HCT116 (cell line): Measurements from ENCODE around the gene GALNT6. TPM values are rescaled to one million over a fixed set of nuclear protein-coding genes. Genes with fewer than 3 reads are reported as not detected.
A peak's percentile ranks its signal among the peaks of the same experiment; 100 is the strongest.

Source experiments
- ATAC-seq: fragments of 200-7000 bp; cut with Tn5 transposase; 2 replicates; pipeline ENCODE4 v1.9.1; 2020; ENCODE audit warnings: mild to moderate bottlenecking, moderate library complexity
- BruUV-seq: library from RNA; stranded (reverse); fragments of 400-500 nt; replicated peaks from 2 replicates; lab custom pipeline; 2021; lab: Mats Ljungman, UMichigan
- CTCF ChIA-PET: fragments of 300-600 bp; sonication (Branson Sonifier 250); formaldehyde crosslinking; loops from one replicate; lab custom pipeline; 2021; ENCODE audit warnings: antibody characterized with exemption; lab: Charles Lee
- POLR2A ChIA-PET: fragments of 300-600, 350-600 bp; sonication (Branson Sonifier 250); formaldehyde crosslinking; loops from one replicate; lab custom pipeline; 2021; ENCODE audit warnings: antibody characterized with exemption; lab: Charles Lee
- RAD21 ChIA-PET, 2 experiments: fragments of 300-600 bp; sonication (Branson Sonifier 250); formaldehyde crosslinking; loops; one replicate each; lab custom pipeline; 2023; ENCODE audit warnings: low total read pairs in 2 of 2; ENCODE audit not compliant: uncharacterized antibody in 2 of 2, unreplicated experiment in 2 of 2, low non-redundant PET in 1 of 2; lab: Charles Lee
- DNase-seq: peaks from one replicate; pipeline ENCODE4 v3.0.0-alpha.2; 2010; ENCODE audit warnings: low read depth, low spot score
- H2AFZ ChIP-seq: fragments of 200-600 bp; shearing (Covaris generic), sonication (generic); 2 replicates; pipeline ENCODE4 v1.6.1; 2017; ENCODE audit warnings: low read depth, mixed run types, mixed read lengths, antibody characterized with exemption, low read length; ENCODE audit not compliant: poor library complexity, severe bottlenecking
- H3K27ac ChIP-seq: 2 replicates; pipeline ENCODE4 v1.5.1; 2012; ENCODE audit warnings: low read depth, low read length
- H3K27me3 ChIP-seq: fragments of 200-600 bp; sonication (generic); 2 replicates; pipeline ENCODE4 v1.6.1; 2016; ENCODE audit warnings: mixed run types, low read length, mixed read lengths; ENCODE audit not compliant: insufficient read depth
- H3K36me3 ChIP-seq, 2 experiments: fragments of 200-500 bp in 1 of 2; fragments of 200-600 bp in 1 of 2; sonication (Bioruptor generic) in 1 of 2; sonication (generic) in 1 of 2; 2 replicates each; pipeline versions ENCODE4 v1.5.1 to v1.6.1; 2014 to 2016; ENCODE audit warnings: low read length in 2 of 2, inconsistent platforms in 1 of 2, mixed read lengths in 1 of 2, mixed run types in 1 of 2; ENCODE audit not compliant: insufficient read depth in 2 of 2, control insufficient read depth in 1 of 2
- H3K4me1 ChIP-seq, 2 experiments: fragments of 200-600 bp in 1 of 2; sonication (generic) in 1 of 2; 2 replicates each; pipeline versions ENCODE4 v1.5.1 to v1.6.1; 2012 to 2017; ENCODE audit warnings: low read length in 2 of 2, inconsistent platforms in 1 of 2, mild to moderate bottlenecking in 1 of 2, mixed read lengths in 1 of 2, mixed run types in 1 of 2, moderate library complexity in 1 of 2; ENCODE audit not compliant: insufficient read depth in 2 of 2, control insufficient read depth in 1 of 2
- H3K4me2 ChIP-seq: fragments of 200-600 bp; sonication (generic); 2 replicates; pipeline ENCODE4 v1.6.1; 2017; ENCODE audit warnings: mixed run types, low read length, mixed read lengths
- H3K4me3 ChIP-seq, 2 experiments: fragments of 200-600 bp in 1 of 2; sonication (generic) in 1 of 2; replicated peaks in 1 of 2; 2 replicates each; pipeline ENCODE4 v1.5.1; 2011 to 2016; ENCODE audit warnings: low read length in 2 of 2, control low read depth in 1 of 2, low read depth in 1 of 2, mild to moderate bottlenecking in 1 of 2, mixed read lengths in 1 of 2, mixed run types in 1 of 2
- H3K79me2 ChIP-seq: fragments of 200-600 bp; sonication (generic); 2 replicates; pipeline ENCODE4 v1.6.1; 2017; ENCODE audit warnings: mild to moderate bottlenecking, mixed run types, low read length, moderate library complexity, mixed read lengths; ENCODE audit not compliant: insufficient read depth
- H3K9ac ChIP-seq: fragments of 200-600 bp; sonication (generic); 2 replicates; pipeline ENCODE4 v1.6.1; 2016; ENCODE audit warnings: low read length, mixed read lengths
- H3K9me2 ChIP-seq: fragments of 200-600 bp; sonication (generic), shearing (Covaris generic); 2 replicates; pipeline ENCODE4 v1.6.1; 2017; ENCODE audit warnings: mixed run types, mild to moderate bottlenecking, moderate library complexity; ENCODE audit not compliant: insufficient read depth
- H3K9me3 ChIP-seq, 2 experiments: fragments of 200-500 bp in 1 of 2; fragments of 200-600 bp in 1 of 2; sonication (Bioruptor generic) in 1 of 2; sonication (generic) in 1 of 2; 2 replicates each; pipeline ENCODE4 v1.6.1; 2014 to 2017; ENCODE audit warnings: low read length in 2 of 2, mixed read lengths in 2 of 2, inconsistent platforms in 1 of 2, low read depth in 1 of 2, mild to moderate bottlenecking in 1 of 2, mixed run types in 1 of 2, moderate library complexity in 1 of 2; ENCODE audit not compliant: control insufficient read depth in 1 of 2, insufficient read depth in 1 of 2
- H4K20me1 ChIP-seq: fragments of 200-600 bp; sonication (generic), shearing (Covaris generic); 2 replicates; pipeline ENCODE4 v1.6.1; 2017; ENCODE audit warnings: mixed run types, mild to moderate bottlenecking, moderate library complexity; ENCODE audit not compliant: insufficient read depth
- CBX3 ChIP-seq: IDR thresholded peaks from 2 replicates; pipeline ENCODE4 v1.6.1; 2012; ENCODE audit warnings: low read depth
- ELF1 ChIP-seq: IDR thresholded peaks from 2 replicates; pipeline ENCODE4 v1.6.1; 2012; ENCODE audit warnings: low read depth, borderline replicate concordance
- EZH2 ChIP-seq: fragments of 200-600 bp; sonication (generic); IDR thresholded peaks from 2 replicates; pipeline ENCODE4 v1.6.1; 2017; ENCODE audit warnings: antibody characterized with exemption, mixed run types
- EZH2phosphoT487 ChIP-seq: fragments of 200-600 bp; IDR thresholded peaks from 2 replicates; pipeline ENCODE4 v1.6.1; 2018; ENCODE audit warnings: antibody characterized with exemption, borderline replicate concordance
- POLR2A ChIP-seq: IDR thresholded peaks from 2 replicates; pipeline ENCODE4 v1.7.0; 2011; ENCODE audit warnings: borderline replicate concordance; ENCODE audit not compliant: insufficient read depth, insufficient read length; ENCODE audit errors: extremely low read depth
- SP1 ChIP-seq: IDR thresholded peaks from 2 replicates; pipeline ENCODE4 v1.6.1; 2012; ENCODE audit warnings: low read depth
- TCF7L2 ChIP-seq: IDR thresholded peaks from 2 replicates; pipeline ENCODE4 v1.7.0; 2011; ENCODE audit warnings: borderline replicate concordance, inconsistent platforms; ENCODE audit not compliant: insufficient read depth, insufficient read length; ENCODE audit errors: extremely low read depth
- ZFX ChIP-seq: fragments of 450-650 bp; IDR thresholded peaks from 2 replicates; pipeline ENCODE4 v1.6.1; 2017
- intact Hi-C: fragments of 100-400 bp; cut with micrococcal nuclease; formaldehyde crosslinking; loops from 2 replicates; pipeline ENCODE4 v1.10.0; 2022
- total RNA-seq: library from RNA; stranded (reverse); gene quantifications from one replicate; pipeline ENCODE4 v1.2.1, GENCODE V29; 2021; ENCODE audit not compliant: unreplicated experiment
- TF ChIP-seq, protein P1 (sequence below), 3 experiments: fragments of 200-600 bp in 1 of 3; sonication (generic) in 1 of 3; IDR thresholded peaks in 2 of 3; conservative IDR thresholded peaks in 1 of 3; 2 replicates each; pipeline ENCODE4 v1.5.1; 2012 to 2017; ENCODE audit warnings: low read depth in 2 of 3, low read length in 2 of 3, antibody characterized with exemption in 1 of 3, borderline replicate concordance in 1 of 3, control low read depth in 1 of 3, mild to moderate bottlenecking in 1 of 3, mixed read lengths in 1 of 3, mixed run types in 1 of 3, moderate library complexity in 1 of 3; ENCODE audit not compliant: insufficient read depth in 1 of 3
- TF ChIP-seq, protein P2 (sequence below): IDR thresholded peaks from 2 replicates; pipeline ENCODE4 v1.6.1; 2012
- TF ChIP-seq, protein P3 (sequence below): IDR thresholded peaks from 2 replicates; pipeline ENCODE4 v1.6.1; 2012
- TF ChIP-seq, protein P4 (sequence below): IDR thresholded peaks from 2 replicates; pipeline ENCODE4 v1.6.1; 2012; ENCODE audit warnings: low read depth

Gene GALNT6
- total RNA-seq, 1 experiment from 2014 or later: 16.4 TPM

DNA sequence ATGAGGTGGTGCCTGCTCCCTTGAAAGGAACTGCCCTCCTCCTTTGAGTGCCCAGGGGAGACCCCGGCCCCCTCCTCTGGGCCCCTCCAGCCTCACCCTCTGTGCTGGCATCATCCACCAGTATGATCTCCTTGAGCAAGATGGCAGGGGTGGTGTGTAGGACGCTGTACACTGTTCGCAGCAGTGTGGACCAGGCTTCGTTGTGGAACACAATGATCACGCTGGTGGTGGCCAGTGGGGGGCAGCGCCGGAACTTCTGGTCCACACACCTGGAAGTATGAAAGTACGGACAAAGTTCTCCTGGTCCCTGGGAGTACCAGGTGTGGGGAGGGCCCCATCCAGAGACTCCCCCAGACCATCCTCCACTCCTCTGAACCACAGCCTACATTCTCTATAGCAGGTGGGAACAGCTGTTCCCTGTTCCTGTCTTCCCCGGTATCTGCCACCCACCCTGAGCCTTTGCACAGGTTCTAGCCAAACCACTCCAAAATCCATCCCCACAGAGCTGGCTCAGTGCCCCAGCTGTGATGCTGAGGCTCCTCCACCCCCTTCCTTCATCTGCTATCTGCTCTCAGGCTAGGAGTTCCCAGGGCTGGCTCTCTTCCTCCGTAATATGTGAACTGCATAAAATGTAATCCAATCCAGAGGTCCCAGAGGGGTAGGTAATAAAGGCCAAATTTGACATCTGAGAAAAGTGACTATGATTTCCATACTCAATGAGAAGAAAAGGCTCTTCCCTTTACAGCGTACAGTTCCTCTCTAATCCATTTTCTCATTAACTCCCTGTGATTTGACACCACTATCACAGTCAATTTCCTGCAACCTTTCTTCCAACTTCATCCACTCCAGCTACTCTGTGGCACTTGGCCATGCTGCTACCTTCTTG is 13.9 kb downstream of the GALNT6 start:
- ChIA-PET POLR2A (no interaction called here), CTCF (interaction anchor here (0.5 kb wide), 1 partner anchor 215 kb away, joined by 3 read pairs; no protein-coding TSS in a partner anchor), RAD21 (no interaction called here)
- intact Hi-C loops: no loop called here
- BruUV-seq: no TSS peak
- peaks cover 2 to 7% of the 10 kb centered on the region in 2 experiments; a peak in 2 of 4 replicates for H3K36me3 ChIP-seq
- no peak overlapping the region for H3K27ac ChIP-seq
- peaks cover 1 to 2% of the 10 kb centered on the region in 2 experiments; a peak in 2 of 4 replicates for H3K4me1 ChIP-seq
- H3K4me3 ChIP-seq: no peak overlapping the region
- no peaks in the 10 kb centered on the region for H3K79me2 ChIP-seq
- TF ChIP-seq CBX3: no peak
- TF ChIP-seq, protein P1, sequence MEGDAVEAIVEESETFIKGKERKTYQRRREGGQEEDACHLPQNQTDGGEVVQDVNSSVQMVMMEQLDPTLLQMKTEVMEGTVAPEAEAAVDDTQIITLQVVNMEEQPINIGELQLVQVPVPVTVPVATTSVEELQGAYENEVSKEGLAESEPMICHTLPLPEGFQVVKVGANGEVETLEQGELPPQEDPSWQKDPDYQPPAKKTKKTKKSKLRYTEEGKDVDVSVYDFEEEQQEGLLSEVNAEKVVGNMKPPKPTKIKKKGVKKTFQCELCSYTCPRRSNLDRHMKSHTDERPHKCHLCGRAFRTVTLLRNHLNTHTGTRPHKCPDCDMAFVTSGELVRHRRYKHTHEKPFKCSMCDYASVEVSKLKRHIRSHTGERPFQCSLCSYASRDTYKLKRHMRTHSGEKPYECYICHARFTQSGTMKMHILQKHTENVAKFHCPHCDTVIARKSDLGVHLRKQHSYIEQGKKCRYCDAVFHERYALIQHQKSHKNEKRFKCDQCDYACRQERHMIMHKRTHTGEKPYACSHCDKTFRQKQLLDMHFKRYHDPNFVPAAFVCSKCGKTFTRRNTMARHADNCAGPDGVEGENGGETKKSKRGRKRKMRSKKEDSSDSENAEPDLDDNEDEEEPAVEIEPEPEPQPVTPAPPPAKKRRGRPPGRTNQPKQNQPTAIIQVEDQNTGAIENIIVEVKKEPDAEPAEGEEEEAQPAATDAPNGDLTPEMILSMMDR (IDR thresholded peaks at IDR 0.05 in 2 of 3, conservative IDR thresholded peaks at IDR 0.05 in 1 of 3; ENCODE audit: borderline replicate concordance in 1 of 3, insufficient read depth in 1 of 3, low read depth in 2 of 3, low read length in 2 of 3): peak in 2 of 3 experiments; percentile 20 to 27; a peak in 3 of 6 replicates
- TF ChIP-seq TCF7L2: no peak
- no peak for TF ChIP-seq EZH2
- no peak overlapping the region for H3K4me2 ChIP-seq
- H2AFZ ChIP-seq: no peak overlapping the region
- no peak overlapping the region for H3K9ac ChIP-seq
- no peaks in the 10 kb centered on the region for H3K9me2 ChIP-seq
- no peaks in the 10 kb centered on the region for H4K20me1 ChIP-seq
- no peaks in the 10 kb centered on the region for H3K9me3 ChIP-seq
- DNase-seq: no peak
- no peaks in the 10 kb centered on the region for H3K27me3 ChIP-seq
- no peak for ATAC-seq

DNA sequence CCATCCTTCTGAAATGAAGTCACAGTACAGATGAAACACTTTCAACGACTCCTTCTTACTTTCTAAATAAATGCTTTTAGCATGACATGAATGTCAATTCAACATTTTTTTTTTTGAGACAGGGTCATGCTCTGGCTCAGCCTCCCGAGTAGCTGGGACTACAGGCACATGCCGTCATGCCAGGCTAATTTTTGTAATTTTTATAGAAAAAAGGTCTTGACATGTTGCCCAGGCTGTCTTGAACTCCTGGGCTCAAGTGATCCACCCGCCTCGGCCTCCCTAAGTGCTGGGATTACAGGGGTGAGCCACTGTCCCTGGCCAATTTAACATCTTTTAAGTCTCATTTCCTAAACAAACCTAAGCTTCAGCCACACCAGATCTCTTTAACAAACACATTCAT is 16.4 kb downstream of the GALNT6 start:
- BruUV-seq: no TSS peak
- TF ChIP-seq SP1 (no peak), EZH2phosphoT487 (no peak), POLR2A (no peak), EZH2 (no peak), ZFX (no peak), ELF1 (no peak)
- TF ChIP-seq, protein P2, sequence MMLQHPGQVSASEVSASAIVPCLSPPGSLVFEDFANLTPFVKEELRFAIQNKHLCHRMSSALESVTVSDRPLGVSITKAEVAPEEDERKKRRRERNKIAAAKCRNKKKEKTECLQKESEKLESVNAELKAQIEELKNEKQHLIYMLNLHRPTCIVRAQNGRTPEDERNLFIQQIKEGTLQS: no peak
- TF ChIP-seq, protein P3, sequence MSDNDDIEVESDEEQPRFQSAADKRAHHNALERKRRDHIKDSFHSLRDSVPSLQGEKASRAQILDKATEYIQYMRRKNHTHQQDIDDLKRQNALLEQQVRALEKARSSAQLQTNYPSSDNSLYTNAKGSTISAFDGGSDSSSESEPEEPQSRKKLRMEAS: no peak
- TF ChIP-seq, protein P4, sequence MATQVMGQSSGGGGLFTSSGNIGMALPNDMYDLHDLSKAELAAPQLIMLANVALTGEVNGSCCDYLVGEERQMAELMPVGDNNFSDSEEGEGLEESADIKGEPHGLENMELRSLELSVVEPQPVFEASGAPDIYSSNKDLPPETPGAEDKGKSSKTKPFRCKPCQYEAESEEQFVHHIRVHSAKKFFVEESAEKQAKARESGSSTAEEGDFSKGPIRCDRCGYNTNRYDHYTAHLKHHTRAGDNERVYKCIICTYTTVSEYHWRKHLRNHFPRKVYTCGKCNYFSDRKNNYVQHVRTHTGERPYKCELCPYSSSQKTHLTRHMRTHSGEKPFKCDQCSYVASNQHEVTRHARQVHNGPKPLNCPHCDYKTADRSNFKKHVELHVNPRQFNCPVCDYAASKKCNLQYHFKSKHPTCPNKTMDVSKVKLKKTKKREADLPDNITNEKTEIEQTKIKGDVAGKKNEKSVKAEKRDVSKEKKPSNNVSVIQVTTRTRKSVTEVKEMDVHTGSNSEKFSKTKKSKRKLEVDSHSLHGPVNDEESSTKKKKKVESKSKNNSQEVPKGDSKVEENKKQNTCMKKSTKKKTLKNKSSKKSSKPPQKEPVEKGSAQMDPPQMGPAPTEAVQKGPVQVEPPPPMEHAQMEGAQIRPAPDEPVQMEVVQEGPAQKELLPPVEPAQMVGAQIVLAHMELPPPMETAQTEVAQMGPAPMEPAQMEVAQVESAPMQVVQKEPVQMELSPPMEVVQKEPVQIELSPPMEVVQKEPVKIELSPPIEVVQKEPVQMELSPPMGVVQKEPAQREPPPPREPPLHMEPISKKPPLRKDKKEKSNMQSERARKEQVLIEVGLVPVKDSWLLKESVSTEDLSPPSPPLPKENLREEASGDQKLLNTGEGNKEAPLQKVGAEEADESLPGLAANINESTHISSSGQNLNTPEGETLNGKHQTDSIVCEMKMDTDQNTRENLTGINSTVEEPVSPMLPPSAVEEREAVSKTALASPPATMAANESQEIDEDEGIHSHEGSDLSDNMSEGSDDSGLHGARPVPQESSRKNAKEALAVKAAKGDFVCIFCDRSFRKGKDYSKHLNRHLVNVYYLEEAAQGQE: no peak
- no peak overlapping the region for H3K4me3 ChIP-seq
- ChIA-PET CTCF (no interaction called here), POLR2A (no interaction called here), RAD21 (no interaction called here)
- H4K20me1 ChIP-seq: no peaks in the 10 kb centered on the region
- H3K79me2 ChIP-seq: no peaks in the 10 kb centered on the region
- no peaks in the 10 kb centered on the region for H3K9me3 ChIP-seq
- DNase-seq: no peak
- peaks cover 0 to 2% of the 10 kb centered on the region in 2 experiments; a peak in 1 of 4 replicates for H3K36me3 ChIP-seq
- no peaks in the 10 kb centered on the region for H3K9me2 ChIP-seq
- no peak overlapping the region for H2AFZ ChIP-seq
- ATAC-seq: no peak
- H3K27me3 ChIP-seq: no peaks in the 10 kb centered on the region
- intact Hi-C loops: no loop called here
- H3K4me2 ChIP-seq: no peak overlapping the region
- H3K4me1 ChIP-seq: peaks cover 16 to 23% of the 10 kb centered on the region in 2 experiments
- H3K27ac ChIP-seq: no peak overlapping the region
- no peak overlapping the region for H3K9ac ChIP-seq
